ENCODE results near the gene SHF. TPM values are rescaled to one million over a fixed set of nuclear protein-coding genes. Genes with fewer than 3 reads are reported as not detected.

Gene SHF
- total RNA-seq, 1 experiment from 2014 or later, result 2.3 TPM

GRCh38 chr15:45199136-45199810 lies 11.5 kb upstream of the SHF start:
- no peak for DNase-seq (ENCODE audit: low read depth)

GRCh38 chr15:45198337-45199135 lies 10.8 kb upstream of the SHF start:
- DNase-seq (ENCODE audit: low read depth), result peak; percentile 97

- DNase-seq (ENCODE audit: low read depth), result no peak
Measured at GRCh38 chr15:45197512-45197911, 9.7 kb upstream of the SHF start.

GRCh38 chr15:45187578-45187893 lies 230 bp downstream of the SHF start:
- DNase-seq (ENCODE audit: low read depth), result no peak

GRCh38 chr15:45186771-45187577 lies 792 bp downstream of the SHF start:
- no peak for DNase-seq (ENCODE audit: low read depth)

- DNase-seq (ENCODE audit: low read depth), result peak; percentile 45
Measured at GRCh38 chr15:45185903-45186770, 1.6 kb downstream of the SHF start.

- no peak for DNase-seq (ENCODE audit: low read depth)
Measured at GRCh38 chr15:45185069-45185779, 2.5 kb downstream of the SHF start.

- no peak for DNase-seq (ENCODE audit: low read depth)
Measured at GRCh38 chr15:45184562-45185041, 3.2 kb downstream of the SHF start.

GRCh38 chr15:45183511-45183910 lies 4.3 kb downstream of the SHF start:
- peak; percentile 30 for DNase-seq (ENCODE audit: low read depth)

- no peak for DNase-seq (ENCODE audit: low read depth)
Measured at GRCh38 chr15:45182996-45183395, 4.8 kb downstream of the SHF start.

- no peak for DNase-seq (ENCODE audit: low read depth)
Measured at GRCh38 chr15:45181491-45182285, 6.1 kb downstream of the SHF start.

GRCh38 chr15:45180648-45181436 lies 6.9 kb downstream of the SHF start:
- no peak for DNase-seq (ENCODE audit: low read depth)

- DNase-seq (ENCODE audit: low read depth), result no peak
Measured at GRCh38 chr15:45180201-45180600, 7.6 kb downstream of the SHF start.

GRCh38 chr15:45179221-45179985 lies 8.4 kb downstream of the SHF start:
- peak; percentile 35 for DNase-seq (ENCODE audit: low read depth)

GRCh38 chr15:45177285-45177684 lies 10.5 kb downstream of the SHF start:
- no peak for DNase-seq (ENCODE audit: low read depth)

- no peak for DNase-seq (ENCODE audit: low read depth)
Measured at GRCh38 chr15:45174577-45174976, 13.2 kb downstream of the SHF start.

- DNase-seq (ENCODE audit: low read depth), result no peak
Measured at GRCh38 chr15:45174069-45174468, 13.7 kb downstream of the SHF start.

- no peak for DNase-seq (ENCODE audit: low read depth)
Measured at GRCh38 chr15:45171912-45172311, 15.9 kb downstream of the SHF start.
